Skeletal muscle cell (primary cell): ENCODE results near the gene POLN.

ENCODE experiments used
- DNase-seq: peaks from one replicate; pipeline ENCODE4 v3.0.0-alpha.2; 2010; ENCODE audit warnings: low read depth
- H3K4me3 ChIP-seq: 2 replicates; pipeline ENCODE4 v1.5.1; 2011; ENCODE audit warnings: low read depth, mild to moderate bottlenecking, control low read depth, low read length, moderate library complexity

POLN gene

DNA sequence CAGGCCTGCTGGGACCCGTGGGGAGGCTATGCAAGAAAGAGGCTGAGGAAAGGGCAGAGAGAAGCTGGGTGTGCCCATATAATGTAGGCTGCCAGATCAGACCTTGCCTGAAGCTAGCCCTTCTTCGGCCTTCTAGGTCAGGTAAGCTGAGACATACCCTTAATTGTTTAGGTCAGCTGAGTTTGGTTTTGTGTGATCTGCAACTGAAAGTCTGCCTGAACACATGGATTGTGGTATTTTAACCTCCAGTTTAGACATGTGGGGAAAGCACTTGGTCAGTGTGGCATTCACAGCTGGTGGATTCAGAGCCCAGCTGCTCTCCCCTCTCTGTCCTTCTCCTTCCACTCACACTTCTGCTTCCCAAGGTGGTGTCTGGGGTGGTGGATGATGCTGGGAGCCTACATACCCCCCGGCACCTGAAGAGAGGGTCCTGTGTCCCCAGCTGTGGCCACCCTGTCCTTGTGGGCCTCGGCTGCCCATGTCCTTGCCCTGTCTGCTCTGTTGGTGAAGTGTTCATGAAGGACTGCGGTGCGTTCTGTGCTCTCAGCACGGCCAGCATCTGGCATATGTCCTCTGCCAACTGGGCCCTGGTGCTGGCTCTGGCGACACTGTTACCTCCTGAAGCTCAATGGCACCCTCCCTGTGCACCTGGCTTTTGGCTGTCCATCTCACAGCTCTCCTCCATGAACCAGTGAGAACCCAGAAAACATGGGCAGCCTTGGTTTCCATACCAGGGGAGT lies 100.7 kb downstream of the POLN start:
- DNase-seq: peak; percentile 5
- no peak overlapping the region for H3K4me3 ChIP-seq

- no peak for DNase-seq
- H3K4me3 ChIP-seq: no peak overlapping the region
These were observed 102.9 kb downstream of the POLN start for GRCh38 chr4:2138846-2139500.

DNA sequence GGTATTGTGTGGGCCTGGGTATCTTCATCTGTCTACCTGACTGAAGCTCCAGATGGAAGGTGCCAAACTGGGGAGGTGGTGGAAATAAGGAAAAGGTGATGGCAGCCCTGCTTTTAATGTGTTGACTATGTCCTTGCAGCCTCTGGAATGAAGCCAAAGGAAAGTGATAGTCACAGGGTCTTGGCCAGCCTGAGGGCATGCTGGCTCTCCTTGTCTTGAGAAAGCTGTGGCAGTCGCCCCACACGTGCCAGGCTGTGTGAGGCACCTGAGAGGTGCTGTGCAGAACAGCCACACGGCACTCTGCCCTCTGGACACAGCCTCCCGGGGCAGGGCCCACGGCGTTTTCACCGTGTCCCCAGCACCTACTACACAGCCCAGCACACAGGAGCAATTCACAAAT lies 105.2 kb downstream of the POLN start:
- no peak for DNase-seq
- H3K4me3 ChIP-seq: no peak overlapping the region

- H3K4me3 ChIP-seq: no peak overlapping the region
- DNase-seq: peak; percentile 9
These were observed 106.8 kb downstream of the POLN start for GRCh38 chr4:2135083-2135482.

DNA sequence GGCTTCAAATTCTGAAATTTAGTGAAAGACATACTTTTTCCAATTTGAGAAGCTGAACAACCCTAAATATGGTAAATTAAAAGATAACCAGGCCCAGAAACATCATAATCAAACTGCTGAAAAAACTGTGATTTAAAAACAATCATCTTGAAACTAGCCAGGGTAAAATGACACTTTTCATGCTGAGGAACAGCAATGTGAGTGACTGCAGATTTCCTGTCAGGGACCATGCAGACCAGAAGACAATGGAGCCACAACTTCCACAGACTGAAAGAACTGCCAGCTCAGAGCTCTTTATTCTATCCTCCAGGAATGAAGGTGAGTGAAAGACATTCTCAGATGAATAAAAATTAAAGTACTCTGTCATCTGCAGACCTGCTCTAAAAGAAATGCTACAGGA lies 109.5 kb downstream of the POLN start:
- DNase-seq: no peak
- no peak overlapping the region for H3K4me3 ChIP-seq

GRCh38 chr4:2127609-2128332 lies 114.2 kb downstream of the POLN start:
- no peak overlapping the region for H3K4me3 ChIP-seq
- DNase-seq: no peak

DNA sequence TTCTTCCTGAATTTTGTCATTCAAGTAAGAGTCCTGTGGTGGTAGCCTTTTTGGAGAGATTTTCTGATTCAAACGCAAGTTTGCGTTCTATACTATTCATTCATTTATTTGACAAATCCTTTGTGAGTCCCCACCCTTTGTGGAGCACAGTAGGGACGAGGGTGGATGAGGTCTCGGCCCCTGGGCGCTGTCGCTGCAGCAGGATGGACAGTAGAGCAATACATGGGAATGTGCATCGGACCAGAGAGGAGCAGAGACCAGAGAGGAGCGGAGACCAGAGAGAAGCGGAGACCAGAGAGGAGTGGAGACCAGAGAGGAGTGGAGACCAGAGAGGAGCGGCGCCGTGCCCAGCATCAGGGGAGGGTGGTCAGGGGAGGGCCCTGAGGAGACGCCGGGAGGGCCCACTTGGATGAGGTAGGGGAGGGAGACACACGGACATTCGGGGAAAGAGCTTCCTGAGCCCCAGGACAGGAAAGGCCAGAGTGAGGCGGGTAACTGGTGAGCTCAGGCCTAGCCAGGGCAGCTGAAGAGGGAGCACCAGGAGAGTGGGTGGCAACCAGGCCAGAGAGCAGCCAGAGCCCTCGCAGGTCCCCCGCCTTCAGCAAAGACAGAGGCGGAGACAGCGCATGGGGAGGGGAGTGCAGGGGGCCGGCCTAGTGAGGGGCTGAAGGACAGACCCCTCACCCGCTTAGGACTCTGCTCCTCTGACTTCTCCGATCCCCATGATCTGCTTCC lies 115.4 kb downstream of the POLN start:
- no peak overlapping the region for H3K4me3 ChIP-seq
- no peak for DNase-seq

- no peak for DNase-seq
- H3K4me3 ChIP-seq: no peak overlapping the region
These were observed 116.1 kb downstream of the POLN start for GRCh38 chr4:2125831-2126230.

GRCh38 chr4:2125023-2125422 lies 116.9 kb downstream of the POLN start:
- H3K4me3 ChIP-seq: no peak overlapping the region
- no peak for DNase-seq

DNA sequence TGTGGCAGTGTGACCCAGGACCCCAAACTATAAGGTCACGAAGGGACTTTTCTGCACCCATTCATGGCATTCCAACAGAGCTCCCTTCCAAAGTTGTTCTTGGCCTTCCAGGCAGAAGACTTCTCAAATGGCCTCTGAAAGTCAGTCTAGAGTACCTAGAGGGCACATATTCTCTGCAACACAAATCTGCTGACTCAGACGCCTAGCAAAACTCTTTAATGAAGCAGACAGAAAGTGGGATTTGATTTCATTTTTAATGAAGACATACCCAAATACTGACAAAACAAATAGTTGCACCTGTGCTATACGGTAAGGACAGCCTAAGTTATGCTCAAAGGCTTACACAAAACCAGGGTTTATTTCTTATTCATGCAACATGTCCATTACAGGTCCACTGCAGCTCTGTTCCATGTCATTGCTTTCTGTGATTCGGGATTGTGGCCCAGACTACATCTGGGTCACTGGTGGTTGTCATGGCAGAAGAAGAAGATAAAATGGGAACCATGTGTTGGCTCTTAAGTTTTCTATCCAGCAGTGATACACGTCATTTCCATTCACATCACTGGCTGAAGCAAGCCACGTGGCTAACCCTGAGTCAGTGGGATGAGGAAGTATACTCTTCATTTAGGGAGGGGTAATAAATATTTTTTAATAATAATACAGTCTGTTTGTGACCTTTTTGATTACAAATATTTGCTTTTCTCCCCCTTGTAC lies 125.1 kb downstream of the POLN start:
- no peak for DNase-seq
- H3K4me3 ChIP-seq: no peak overlapping the region

- DNase-seq: no peak
- H3K4me3 ChIP-seq: no peak overlapping the region
These were observed 136.4 kb downstream of the POLN start for GRCh38 chr4:2105559-2105958.

- H3K4me3 ChIP-seq: no peak overlapping the region
- DNase-seq: no peak
These were observed 137.2 kb downstream of the POLN start for GRCh38 chr4:2104556-2105345.

DNA sequence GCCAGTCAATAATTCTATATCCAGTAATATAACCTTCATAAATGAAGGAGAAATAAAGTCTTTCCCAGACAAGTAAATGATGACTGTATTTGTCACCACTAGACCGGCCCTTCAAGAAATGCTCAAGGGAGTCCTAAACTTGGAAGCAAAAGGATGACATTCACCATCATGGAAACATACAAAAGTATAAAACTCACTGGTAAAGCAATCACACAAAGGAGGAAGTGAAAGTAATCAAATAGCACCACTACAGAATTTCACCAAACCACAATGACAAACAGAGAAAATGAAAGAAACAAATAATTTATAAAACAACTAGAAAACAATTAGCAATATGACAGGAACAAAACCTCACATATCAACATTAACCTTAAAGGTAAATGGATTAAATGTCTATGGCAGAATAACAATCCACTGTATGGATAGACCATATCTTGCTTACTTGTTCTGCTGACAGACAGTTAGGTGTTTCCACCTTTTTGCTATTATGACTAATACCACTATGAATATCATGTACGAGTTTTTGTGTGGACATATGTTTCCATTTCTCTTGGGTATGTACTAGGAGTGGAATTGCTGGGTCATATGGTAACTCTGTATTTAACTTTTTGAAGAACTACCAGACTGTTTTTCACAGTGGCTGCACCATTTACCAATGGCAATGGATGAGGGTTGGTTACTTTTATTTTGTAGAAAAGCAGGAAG lies 137.9 kb downstream of the POLN start:
- DNase-seq: no peak
- no peak overlapping the region for H3K4me3 ChIP-seq

- H3K4me3 ChIP-seq: no peak overlapping the region
- DNase-seq: no peak
These were observed 138.6 kb downstream of the POLN start for GRCh38 chr4:2103127-2103842.

DNA sequence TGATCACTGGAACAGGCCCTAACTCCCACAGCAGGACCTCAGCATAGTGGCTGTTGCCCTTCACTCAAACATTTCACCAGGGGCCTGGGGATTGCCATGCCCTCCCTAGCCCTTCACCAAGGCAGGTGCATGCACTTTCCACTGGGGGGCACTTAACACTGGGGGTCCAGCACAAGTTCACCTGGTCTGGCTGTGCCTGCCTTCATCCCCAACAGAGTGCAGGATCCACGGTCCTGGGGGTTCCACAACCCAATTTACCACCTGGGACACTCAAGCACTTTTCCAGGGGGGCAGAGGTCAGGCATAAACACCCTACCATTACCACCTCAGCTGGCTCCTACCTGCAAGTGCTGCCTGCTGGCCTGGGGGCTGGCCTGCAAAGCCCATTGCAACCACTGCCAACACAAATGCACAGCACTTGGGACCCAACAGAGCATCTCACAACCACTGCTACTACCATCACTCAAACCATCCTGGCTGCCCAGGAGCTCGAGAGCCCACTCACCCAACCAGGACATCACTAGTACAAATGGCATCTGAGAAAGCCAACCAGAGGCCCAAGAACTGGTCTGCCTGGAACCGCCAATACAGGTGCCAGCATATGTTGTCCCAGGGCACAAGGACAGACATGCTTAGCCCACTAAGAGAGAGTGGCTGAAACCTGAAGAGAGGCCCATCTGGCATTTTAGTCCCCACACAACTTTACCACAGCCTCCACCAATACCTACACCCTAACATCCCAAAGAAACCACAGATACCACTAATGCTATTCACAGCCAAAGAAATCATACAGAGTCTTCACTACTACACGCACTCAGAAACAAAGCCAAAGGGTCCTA lies 139.7 kb downstream of the POLN start:
- no peak for DNase-seq

GRCh38 chr4:2101346-2102044 lies 140.4 kb downstream of the POLN start:
- DNase-seq: peak; percentile 6
- H3K4me3 ChIP-seq: no peak overlapping the region

More for the DNA sequence above, 139.7 kb downstream of the POLN start:
- no peak overlapping the region for H3K4me3 ChIP-seq
